WTC11 (cell line): Measurements from ENCODE around the gene SPECC1L. TPM values are rescaled to one million over a fixed set of nuclear protein-coding genes. Genes with fewer than 3 reads are reported as not detected.

ENCODE experiments used
- ATAC-seq: fragments of 200-7000 bp; cut with Tn5 transposase; 2 replicates; pipeline ENCODE4 v1.10.0; 2021; ENCODE audit warnings: mild to moderate bottlenecking, moderate library complexity
- CTCF ChIA-PET: fragments of 300-600 bp; sonication (Branson Sonifier 250); formaldehyde crosslinking; loops from one replicate; lab custom pipeline; 2021; ENCODE audit warnings: antibody characterized with exemption; lab: Charles Lee
- POLR2A ChIA-PET: fragments of 350-600 bp; sonication (Branson Sonifier 250); formaldehyde crosslinking; loops from one replicate; lab custom pipeline; 2021; ENCODE audit warnings: antibody characterized with exemption; lab: Charles Lee
- DNase-seq: peaks from one replicate; pipeline ENCODE4 v3.0.0; 2021; ENCODE audit warnings: low spot score
- H3K27ac Mint-ChIP-seq: 2 replicates; pipeline ENCODE4 v1.8.0; 2021; ENCODE audit warnings: mixed read lengths
- H3K27me3 Mint-ChIP-seq: 2 replicates; pipeline ENCODE4 v1.8.0; 2021; ENCODE audit warnings: low read depth, mild to moderate bottlenecking, moderate library complexity, mixed read lengths
- H3K36me3 Mint-ChIP-seq: 2 replicates; pipeline ENCODE4 v1.8.0; 2021; ENCODE audit warnings: mixed read lengths
- H3K4me1 Mint-ChIP-seq: 2 replicates; pipeline ENCODE4 v1.8.0; 2022; ENCODE audit warnings: mixed read lengths
- H3K4me3 Mint-ChIP-seq: 2 replicates; pipeline ENCODE4 v1.8.0; 2021; ENCODE audit warnings: mild to moderate bottlenecking, moderate library complexity, mixed read lengths
- H3K9me3 Mint-ChIP-seq: 2 replicates; pipeline ENCODE4 v1.8.0; 2021; ENCODE audit warnings: mixed read lengths
- ATF3 ChIP-seq: sonication (generic); formaldehyde crosslinking; conservative IDR thresholded peaks from 2 replicates; pipeline ENCODE4 v1.8.1; 2022; ENCODE audit warnings: mild to moderate bottlenecking, missing genetic modification reagents
- CBFB ChIP-seq: sonication (generic); formaldehyde crosslinking; IDR thresholded peaks from 2 replicates; pipeline ENCODE4 v1.8.1; 2022; ENCODE audit warnings: mild to moderate bottlenecking, low read depth, missing genetic modification reagents
- CREM ChIP-seq: sonication (generic); formaldehyde crosslinking; IDR thresholded peaks from 2 replicates; pipeline ENCODE4 v1.8.1; 2022; ENCODE audit warnings: mild to moderate bottlenecking, missing genetic modification reagents, moderate library complexity
- CTCF ChIP-seq: fragments of 200-600 bp; IDR thresholded peaks from 2 replicates; pipeline ENCODE4 v1.8.0; 2022; ENCODE audit warnings: antibody characterized with exemption
- EMX1 ChIP-seq: fragments of 250-450 bp; sonication (Bioruptor Pico); IDR thresholded peaks from 2 replicates; pipeline ENCODE4 v1.8.0; 2021; ENCODE audit warnings: mild to moderate bottlenecking
- ETV6 ChIP-seq: sonication (generic); formaldehyde crosslinking; IDR thresholded peaks from 2 replicates; pipeline ENCODE4 v1.8.1; 2022; ENCODE audit warnings: mild to moderate bottlenecking, missing genetic modification reagents
- HMGXB4 ChIP-seq: sonication (generic); formaldehyde crosslinking; IDR thresholded peaks from 2 replicates; pipeline ENCODE4 v1.8.1; 2023; ENCODE audit warnings: mild to moderate bottlenecking, moderate library complexity, missing genetic modification reagents
- IRF1 ChIP-seq: sonication (generic); formaldehyde crosslinking; IDR thresholded peaks from 2 replicates; pipeline ENCODE4 v1.8.0; 2023; ENCODE audit warnings: missing genetic modification reagents
- MLX ChIP-seq: sonication (generic); formaldehyde crosslinking; IDR thresholded peaks from 2 replicates; pipeline ENCODE4 v1.8.1; 2023; ENCODE audit warnings: mild to moderate bottlenecking, missing genetic modification reagents, moderate library complexity
- NFATC4 ChIP-seq: fragments of 250-450 bp; sonication (Bioruptor Pico); IDR thresholded peaks from 2 replicates; pipeline ENCODE4 v1.9.0; 2021; ENCODE audit warnings: mild to moderate bottlenecking
- NFYB ChIP-seq: sonication (generic); formaldehyde crosslinking; conservative IDR thresholded peaks from 2 replicates; pipeline ENCODE4 v1.8.0; 2022; ENCODE audit warnings: low read depth, missing genetic modification reagents
- PREB ChIP-seq: sonication (generic); formaldehyde crosslinking; IDR thresholded peaks from 2 replicates; pipeline ENCODE4 v1.8.1; 2022; ENCODE audit warnings: mild to moderate bottlenecking, missing genetic modification reagents, moderate library complexity, borderline replicate concordance
- PRRX2 ChIP-seq: fragments of 250-450 bp; sonication (Bioruptor Pico); IDR thresholded peaks from 2 replicates; pipeline ENCODE4 v1.8.0; 2021; ENCODE audit warnings: mild to moderate bottlenecking
- STAT6 ChIP-seq: sonication (generic); formaldehyde crosslinking; conservative IDR thresholded peaks from 2 replicates; pipeline ENCODE4 v1.8.1; 2023; ENCODE audit warnings: mild to moderate bottlenecking, low read depth, missing genetic modification reagents, moderate library complexity
- TEAD1 ChIP-seq: sonication (generic); formaldehyde crosslinking; IDR thresholded peaks from 2 replicates; pipeline ENCODE4 v1.8.0; 2022; ENCODE audit warnings: mild to moderate bottlenecking, missing genetic modification reagents
- TP53 ChIP-seq: sonication (generic); formaldehyde crosslinking; IDR thresholded peaks from 2 replicates; pipeline ENCODE4 v1.8.1; 2023; ENCODE audit warnings: mild to moderate bottlenecking, missing genetic modification reagents
- ZNF425 ChIP-seq: fragments of 250-450 bp; sonication (Bioruptor Pico); conservative IDR thresholded peaks from 2 replicates; pipeline ENCODE4 v1.9.0; 2021; ENCODE audit warnings: mild to moderate bottlenecking
- ZNF512 ChIP-seq: sonication (generic); formaldehyde crosslinking; IDR thresholded peaks from 2 replicates; pipeline ENCODE4 v1.8.1; 2022; ENCODE audit warnings: missing genetic modification reagents, borderline replicate concordance
- total RNA-seq: library from RNA; stranded (reverse); gene quantifications from 3 replicates; pipeline ENCODE4 v1.2.3, GENCODE V29; 2021

The SPECC1L gene
- total RNA-seq, 1 experiment from 2014 or later = 44.6 TPM

GRCh38 chr22:24390576-24390975, 119.9 kb downstream of the SPECC1L start:
- Mint-ChIP-seq H3K4me3 (no peak overlapping the region), H3K9me3 (peaks cover 3% of the 10 kb centered on the region; the same call in 1 of the 2 replicates), H3K36me3 (peaks cover 7% of the 10 kb centered on the region), H3K4me1 (0 out of 2 replicates have a peak, but pooled peaks cover 2% of the 10 kb centered on the region), H3K27me3 (no peaks in the 10 kb centered on the region), H3K27ac (no peak overlapping the region)
- no peak for TF ChIP-seq MLX
- TF ChIP-seq ZNF425 (CRISPR knock-in tag) = no peak
- TF ChIP-seq ZNF512 (CRISPR knock-in tag) = no peak
- no peak for TF ChIP-seq IRF1 (CRISPR knock-in tag)
- TF ChIP-seq ATF3 (CRISPR knock-in tag) = no peak
- no peak for TF ChIP-seq HMGXB4 (CRISPR knock-in tag)
- no peak for TF ChIP-seq CBFB (CRISPR knock-in tag)
- TF ChIP-seq ETV6 (CRISPR knock-in tag) = no peak
- TF ChIP-seq PRRX2 (CRISPR knock-in tag) = no peak
- TF ChIP-seq CTCF = no peak
- no peak for TF ChIP-seq TP53 (CRISPR knock-in tag)
- no peak for TF ChIP-seq NFATC4
- no peak for TF ChIP-seq NFYB (CRISPR knock-in tag)
- DNase-seq (no peak), ATAC-seq (no peak)
- POLR2A ChIA-PET = no interaction called here
- CTCF ChIA-PET = interaction anchor here (0.6 kb wide), 1 partner anchor 295 kb away, joined by 3 read pairs; no protein-coding TSS in a partner anchor

GRCh38 chr22:24391836-24392217, 121.2 kb downstream of the SPECC1L start:
- DNase-seq = no peak
- TF ChIP-seq EMX1 (CRISPR knock-in tag) (no peak), CTCF (no peak), ETV6 (CRISPR knock-in tag) (no peak), PREB (no peak), MLX (no peak), STAT6 (no peak), TEAD1 (CRISPR knock-in tag) (no peak), CREM (CRISPR knock-in tag) (no peak)

More at GRCh38 chr22:24391836-24392217, 121.2 kb downstream of the SPECC1L start:
- H3K4me3 Mint-ChIP-seq = no peak overlapping the region
- no peaks in the 10 kb centered on the region for H3K27me3 Mint-ChIP-seq
- H3K9me3 Mint-ChIP-seq = no peaks in the 10 kb centered on the region
- ChIA-PET CTCF (interaction anchor here (1.0 kb wide), 1 partner anchor 32 kb away, joined by 3 read pairs; no protein-coding TSS in a partner anchor), POLR2A (no interaction called here)
- H3K4me1 Mint-ChIP-seq = 0 out of 2 replicates have a peak, but pooled peaks cover 2% of the 10 kb centered on the region
- no peak for ATAC-seq
- peaks cover 16% of the 10 kb centered on the region for H3K36me3 Mint-ChIP-seq
- no peak overlapping the region for H3K27ac Mint-ChIP-seq
